A673 (cell line): Measurements from ENCODE around the gene GPATCH3. TPM values are rescaled to one million over a fixed set of nuclear protein-coding genes. Genes with fewer than 3 reads are reported as not detected.

ENCODE experiments used
- BruUV-seq: library from RNA; stranded (reverse); fragments of 400-500 nt; replicated peaks from 2 replicates; lab custom pipeline; 2021; lab: Mats Ljungman, UMichigan
- CTCF ChIA-PET: fragments of 300-600 bp; sonication (Branson Sonifier 250); formaldehyde crosslinking; loops from one replicate; lab custom pipeline; 2022; ENCODE audit warnings: antibody characterized with exemption; lab: Charles Lee
- POLR2A ChIA-PET: fragments of 300-600 bp; sonication (Branson Sonifier 250); formaldehyde crosslinking; loops from one replicate; lab custom pipeline; 2022; ENCODE audit warnings: antibody characterized with exemption; ENCODE audit not compliant: low non-redundant PET; lab: Charles Lee
- DNase-seq: peaks from one replicate; pipeline ENCODE4 v3.0.0-alpha.2; 2015; ENCODE audit warnings: low spot score
- H3K27ac ChIP-seq: fragments of 200-600 bp; sonication (generic); 2 replicates; pipeline ENCODE4 v1.5.1; 2016; ENCODE audit warnings: mixed run types, low read depth, mild to moderate bottlenecking, mixed read lengths, antibody characterized with exemption, low read length; ENCODE audit not compliant: poor library complexity, severe bottlenecking
- H3K27me3 ChIP-seq: fragments of 200-600 bp; sonication (generic); replicated peaks from 2 replicates; pipeline ENCODE4 v1.6.1; 2017; ENCODE audit warnings: mixed run types, low read depth, mild to moderate bottlenecking, mixed read lengths, antibody characterized with exemption, low read length; ENCODE audit not compliant: insufficient read depth, poor library complexity
- H3K36me3 ChIP-seq: fragments of 200-600 bp; sonication (generic); 2 replicates; pipeline ENCODE4 v1.6.1; 2016; ENCODE audit warnings: mixed run types, mild to moderate bottlenecking, mixed read lengths, antibody characterized with exemption, low read length; ENCODE audit not compliant: insufficient read depth, poor library complexity, severe bottlenecking
- H3K4me1 ChIP-seq: fragments of 200-600 bp; sonication (generic); 2 replicates; pipeline ENCODE4 v1.6.1; 2017; ENCODE audit warnings: mixed run types, mild to moderate bottlenecking, mixed read lengths, antibody characterized with exemption, low read length; ENCODE audit not compliant: insufficient read depth, poor library complexity, severe bottlenecking
- H3K4me3 ChIP-seq: fragments of 200-600 bp; sonication (generic); 2 replicates; pipeline ENCODE4 v1.5.1; 2016; ENCODE audit warnings: low read depth, mixed run types, mild to moderate bottlenecking, mixed read lengths, low read length; ENCODE audit not compliant: poor library complexity, severe bottlenecking
- H3K9me3 ChIP-seq: fragments of 200-600 bp; sonication (generic); 2 replicates; pipeline ENCODE4 v1.6.1; 2016; ENCODE audit warnings: mixed run types, low read depth, mild to moderate bottlenecking, mixed read lengths, antibody characterized with exemption, low read length; ENCODE audit not compliant: poor library complexity, severe bottlenecking
- EZH2 ChIP-seq: fragments of 200-600 bp; sonication (generic); IDR thresholded peaks from 2 replicates; pipeline ENCODE4 v1.6.1; 2017; ENCODE audit warnings: borderline replicate concordance, low read depth, mild to moderate bottlenecking, mixed read lengths, antibody characterized with exemption, low read length; ENCODE audit not compliant: poor library complexity, severe bottlenecking
- intact Hi-C: fragments of 100-400 bp; cut with micrococcal nuclease; formaldehyde crosslinking; loops from one replicate; pipeline ENCODE4 v1.10.0; 2022; ENCODE audit not compliant: unreplicated experiment
- total RNA-seq: library from RNA; stranded (reverse); gene quantifications from 2 replicates; pipeline ENCODE4 v1.2.3, GENCODE V29; 2021
- TF ChIP-seq, protein P1 (sequence below): fragments of 300-800, 200-600 bp; sonication (generic); conservative IDR thresholded peaks from 2 replicates; pipeline ENCODE4 v1.5.1; 2017; ENCODE audit warnings: low read depth, mild to moderate bottlenecking, antibody characterized with exemption, low read length, moderate library complexity, mixed read lengths

The GPATCH3 gene
- total RNA-seq, 1 experiment from 2014 or later: 19.5 TPM

DNA sequence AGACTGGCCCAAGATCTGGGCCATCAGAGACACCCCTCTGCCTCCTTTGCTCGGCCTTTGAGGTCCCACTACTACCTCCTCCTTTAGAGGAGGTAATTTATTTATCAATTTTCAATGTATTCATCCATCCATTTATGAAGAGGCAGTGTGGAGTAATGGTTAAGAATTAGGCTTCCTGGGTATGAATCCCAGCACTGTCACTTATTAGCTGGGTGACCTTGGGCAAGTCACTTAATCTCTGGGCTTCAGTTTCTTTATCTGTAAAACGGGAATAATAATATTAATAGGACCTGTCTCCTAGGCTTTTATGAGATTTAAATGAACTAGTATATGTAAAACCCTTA, 11.9 kb upstream of the GPATCH3 start:
- Histone ChIP-seq H3K4me1 (no peaks in the 10 kb centered on the region), H3K4me3 (no peak overlapping the region), H3K36me3 (no peaks in the 10 kb centered on the region), H3K9me3 (no peaks in the 10 kb centered on the region), H3K27me3 (no peaks in the 10 kb centered on the region), H3K27ac (no peak overlapping the region)
- ChIA-PET CTCF (no interaction called here), POLR2A (no interaction called here)
- intact Hi-C loops: no loop called here
- BruUV-seq: no TSS peak
- TF ChIP-seq, protein P1, sequence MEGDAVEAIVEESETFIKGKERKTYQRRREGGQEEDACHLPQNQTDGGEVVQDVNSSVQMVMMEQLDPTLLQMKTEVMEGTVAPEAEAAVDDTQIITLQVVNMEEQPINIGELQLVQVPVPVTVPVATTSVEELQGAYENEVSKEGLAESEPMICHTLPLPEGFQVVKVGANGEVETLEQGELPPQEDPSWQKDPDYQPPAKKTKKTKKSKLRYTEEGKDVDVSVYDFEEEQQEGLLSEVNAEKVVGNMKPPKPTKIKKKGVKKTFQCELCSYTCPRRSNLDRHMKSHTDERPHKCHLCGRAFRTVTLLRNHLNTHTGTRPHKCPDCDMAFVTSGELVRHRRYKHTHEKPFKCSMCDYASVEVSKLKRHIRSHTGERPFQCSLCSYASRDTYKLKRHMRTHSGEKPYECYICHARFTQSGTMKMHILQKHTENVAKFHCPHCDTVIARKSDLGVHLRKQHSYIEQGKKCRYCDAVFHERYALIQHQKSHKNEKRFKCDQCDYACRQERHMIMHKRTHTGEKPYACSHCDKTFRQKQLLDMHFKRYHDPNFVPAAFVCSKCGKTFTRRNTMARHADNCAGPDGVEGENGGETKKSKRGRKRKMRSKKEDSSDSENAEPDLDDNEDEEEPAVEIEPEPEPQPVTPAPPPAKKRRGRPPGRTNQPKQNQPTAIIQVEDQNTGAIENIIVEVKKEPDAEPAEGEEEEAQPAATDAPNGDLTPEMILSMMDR: no peak
- TF ChIP-seq EZH2: no peak
- no peak for DNase-seq

- Histone ChIP-seq H3K36me3 (no peaks in the 10 kb centered on the region), H3K27ac (no peak overlapping the region), H3K27me3 (no peaks in the 10 kb centered on the region), H3K9me3 (no peaks in the 10 kb centered on the region), H3K4me3 (no peak overlapping the region), H3K4me1 (no peaks in the 10 kb centered on the region)
- TF ChIP-seq, protein P1: no peak
- TF ChIP-seq EZH2: no peak
- BruUV-seq: no TSS peak
- DNase-seq: no peak
- ChIA-PET CTCF (no interaction called here), POLR2A (no interaction called here)
- intact Hi-C loops: no loop called here
Measured at GRCh38 chr1:26911399-26912146, 11.3 kb upstream of the GPATCH3 start.

DNA sequence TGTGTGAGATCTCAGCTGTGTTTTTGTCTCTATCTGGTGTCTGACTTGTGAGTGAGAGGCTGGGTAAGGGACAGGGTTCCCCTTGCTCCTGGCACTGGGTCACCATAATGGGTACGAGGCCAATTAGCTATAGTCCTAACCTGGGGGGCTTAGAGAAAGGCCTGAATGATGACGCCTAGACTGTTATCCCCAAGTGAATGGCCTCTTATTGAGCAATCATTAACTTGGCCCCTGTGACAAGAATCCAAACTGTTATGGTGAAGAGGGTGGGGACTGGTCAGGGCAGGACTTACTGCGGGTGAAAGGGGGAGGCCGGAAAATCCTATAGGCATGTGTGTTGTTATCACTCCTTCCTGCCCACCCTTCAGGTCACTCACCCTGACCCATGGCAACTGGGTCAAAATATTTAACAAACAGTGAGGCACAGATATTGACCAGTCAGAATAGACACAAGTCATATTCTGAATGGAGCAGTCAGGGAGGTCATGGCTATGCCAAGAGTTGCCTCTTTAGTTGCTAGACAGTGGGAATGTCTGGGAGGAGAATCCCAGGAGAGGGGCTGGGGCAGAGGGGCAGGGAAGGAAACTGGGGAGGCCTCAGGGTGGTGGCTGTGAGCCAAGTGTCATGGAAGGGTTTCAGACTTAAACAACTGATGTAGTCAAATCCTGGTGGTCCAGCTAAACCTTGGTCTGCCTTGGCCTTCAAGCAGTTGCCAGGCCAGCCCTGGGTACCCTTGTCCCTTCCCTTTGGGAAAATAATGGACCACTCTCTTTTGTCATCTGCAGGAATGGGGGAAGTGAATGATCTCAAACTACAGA, 10.3 kb upstream of the GPATCH3 start:
- TF ChIP-seq EZH2: no peak
- TF ChIP-seq, protein P1: no peak
- H3K4me1 ChIP-seq: no peaks in the 10 kb centered on the region
- H3K9me3 ChIP-seq: no peaks in the 10 kb centered on the region
- H3K4me3 ChIP-seq: no peak overlapping the region
- POLR2A ChIA-PET: no interaction called here
- CTCF ChIA-PET: no interaction called here
- BruUV-seq: no TSS peak
- no peaks in the 10 kb centered on the region for H3K27me3 ChIP-seq
- no peak for DNase-seq
- intact Hi-C loops: no loop called here
- no peak overlapping the region for H3K27ac ChIP-seq
- H3K36me3 ChIP-seq: no peaks in the 10 kb centered on the region
